OCI-LY3 (cell line): Measurements from ENCODE around the gene PSMD9.

ENCODE experiments used
- CTCF ChIP-seq: fragments of 200-600, 300-600 bp; sonication (generic); IDR thresholded peaks from 2 replicates; pipeline ENCODE4 v1.5.1; 2014; ENCODE audit warnings: antibody characterized with exemption, low read length, low read depth
- EZH2phosphoT487 ChIP-seq: fragments of 200-600 bp; shearing (Covaris generic); IDR thresholded peaks from 2 replicates; pipeline ENCODE4 v1.6.1; 2018; ENCODE audit warnings: antibody characterized with exemption, mixed run types, low read depth

GRCh38 chr12:121861636-121862254, 26.8 kb upstream of the PSMD9 start:
- TF ChIP-seq CTCF, result no peak
- TF ChIP-seq EZH2phosphoT487, result no peak
